GM13977 (cell line): ENCODE data around the gene GMPPA.

Source experiments
- DNase-seq: peaks from one replicate; pipeline ENCODE4 v3.0.0; 2012; ENCODE audit warnings: low spot score
- CTCF ChIP-seq: IDR thresholded peaks from 2 replicates; pipeline ENCODE4 v1.5.1; 2012; ENCODE audit warnings: mild to moderate bottlenecking, control low read depth; ENCODE audit not compliant: insufficient read depth; ENCODE audit errors: extremely low read depth, missing control alignments
- in situ Hi-C: fragments of 300-500 bp; cut with MboI; formaldehyde crosslinking; loops from one replicate; pipeline ENCODE4 v1.12.0; 2022; ENCODE audit warnings: low sequenced_read_pairs, low pct_unique_long_range_greater_than_20kb, mixed read lengths, inconsistent platforms; ENCODE audit not compliant: unreplicated experiment

Gene GMPPA

GRCh38 chr2:219543596-219544358 is 45.1 kb downstream of the GMPPA start, which contains the start of the genes CHPF and TMEM198:
TSS of gene CHPF (minus strand) at chr2:219543809. CDS start at chr2:219543538, 271 bp downstream.
TSS of gene TMEM198 (plus strand) at chr2:219544028. CDS start at chr2:219544728, 700 bp downstream.
- in situ Hi-C loops = no loop called here
- DNase-seq = peak; percentile 100
- TF ChIP-seq CTCF = no peak

DNA sequence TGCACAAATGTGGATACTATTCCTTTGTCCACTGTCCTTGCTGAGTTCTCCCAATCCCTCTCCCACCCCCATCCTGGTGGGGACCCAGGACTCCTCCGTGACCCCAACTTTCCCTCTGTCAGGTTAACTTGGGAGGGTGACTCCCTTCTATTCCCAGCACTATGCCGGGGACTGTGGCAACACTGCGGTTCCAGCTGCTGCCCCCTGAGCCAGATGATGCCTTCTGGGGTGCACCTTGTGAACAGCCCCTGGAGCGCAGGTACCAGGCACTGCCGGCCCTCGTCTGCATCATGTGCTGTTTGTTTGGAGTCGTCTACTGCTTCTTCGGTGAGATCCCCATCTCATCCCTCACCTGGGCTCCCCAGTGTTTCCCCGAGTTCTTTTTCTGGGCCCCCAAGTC is 45.9 kb downstream of the GMPPA start:
- in situ Hi-C loops = no loop called here
- DNase-seq = no peak

GRCh38 chr2:219545295-219545942 is 46.7 kb downstream of the GMPPA start:
- DNase-seq = no peak
- TF ChIP-seq CTCF = no peak
- in situ Hi-C loops = no loop called here

More for the DNA sequence above, 45.9 kb downstream of the GMPPA start:
- no peak for TF ChIP-seq CTCF

GRCh38 chr2:219545943-219546352 is 47.3 kb downstream of the GMPPA start:
- DNase-seq = no peak
- TF ChIP-seq CTCF = no peak
- in situ Hi-C loops = no loop called here

- no peak for TF ChIP-seq CTCF
- in situ Hi-C loops = no loop called here
- DNase-seq = no peak
Observed at GRCh38 chr2:219547621-219548020, 48.9 kb downstream of the GMPPA start.

GRCh38 chr2:219548990-219549389 is 50.3 kb downstream of the GMPPA start:
- in situ Hi-C loops = no loop called here
- no peak for TF ChIP-seq CTCF
- DNase-seq = no peak
